GM12872 (cell line): Measurements from ENCODE around the gene STAMBP.

Experiments
- TF ChIP-seq, protein P1 (sequence below): IDR thresholded peaks from 3 replicates; pipeline ENCODE4 v1.5.1; 2011; ENCODE audit warnings: low read depth, mild to moderate bottlenecking, low read length, moderate library complexity; ENCODE audit not compliant: insufficient read depth

STAMBP gene

DNA sequence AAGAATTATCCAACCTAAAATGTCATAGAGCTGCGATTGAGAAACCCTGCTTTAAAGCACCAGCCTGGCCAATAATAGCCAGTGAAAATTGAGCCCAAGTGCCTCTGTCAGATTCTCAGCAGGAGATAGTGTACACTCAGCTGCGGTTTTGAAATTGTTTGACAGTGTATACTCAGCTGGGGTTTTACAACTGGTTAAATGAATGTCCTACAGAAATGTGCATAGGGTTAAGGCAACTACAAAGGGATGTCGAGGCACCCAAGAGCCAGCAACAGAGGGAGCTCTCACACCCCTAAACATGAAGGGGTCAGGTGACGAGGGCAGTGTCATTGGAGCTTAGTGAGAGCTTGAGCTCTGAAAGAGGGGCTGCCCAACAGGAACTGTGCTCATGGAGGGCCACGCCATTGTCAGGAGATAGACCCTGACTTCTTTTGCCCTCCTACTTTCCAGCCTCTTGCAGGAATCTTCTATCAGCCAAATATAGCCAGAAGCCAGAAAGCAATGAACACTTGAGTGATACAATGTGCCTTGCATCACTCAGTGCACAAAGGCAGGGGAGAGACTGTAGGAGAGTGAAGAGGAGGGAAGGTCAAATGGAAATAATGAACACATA lies 79.2 kb downstream of the STAMBP start:
- TF ChIP-seq, protein P1, sequence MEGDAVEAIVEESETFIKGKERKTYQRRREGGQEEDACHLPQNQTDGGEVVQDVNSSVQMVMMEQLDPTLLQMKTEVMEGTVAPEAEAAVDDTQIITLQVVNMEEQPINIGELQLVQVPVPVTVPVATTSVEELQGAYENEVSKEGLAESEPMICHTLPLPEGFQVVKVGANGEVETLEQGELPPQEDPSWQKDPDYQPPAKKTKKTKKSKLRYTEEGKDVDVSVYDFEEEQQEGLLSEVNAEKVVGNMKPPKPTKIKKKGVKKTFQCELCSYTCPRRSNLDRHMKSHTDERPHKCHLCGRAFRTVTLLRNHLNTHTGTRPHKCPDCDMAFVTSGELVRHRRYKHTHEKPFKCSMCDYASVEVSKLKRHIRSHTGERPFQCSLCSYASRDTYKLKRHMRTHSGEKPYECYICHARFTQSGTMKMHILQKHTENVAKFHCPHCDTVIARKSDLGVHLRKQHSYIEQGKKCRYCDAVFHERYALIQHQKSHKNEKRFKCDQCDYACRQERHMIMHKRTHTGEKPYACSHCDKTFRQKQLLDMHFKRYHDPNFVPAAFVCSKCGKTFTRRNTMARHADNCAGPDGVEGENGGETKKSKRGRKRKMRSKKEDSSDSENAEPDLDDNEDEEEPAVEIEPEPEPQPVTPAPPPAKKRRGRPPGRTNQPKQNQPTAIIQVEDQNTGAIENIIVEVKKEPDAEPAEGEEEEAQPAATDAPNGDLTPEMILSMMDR, result peak; percentile 68

DNA sequence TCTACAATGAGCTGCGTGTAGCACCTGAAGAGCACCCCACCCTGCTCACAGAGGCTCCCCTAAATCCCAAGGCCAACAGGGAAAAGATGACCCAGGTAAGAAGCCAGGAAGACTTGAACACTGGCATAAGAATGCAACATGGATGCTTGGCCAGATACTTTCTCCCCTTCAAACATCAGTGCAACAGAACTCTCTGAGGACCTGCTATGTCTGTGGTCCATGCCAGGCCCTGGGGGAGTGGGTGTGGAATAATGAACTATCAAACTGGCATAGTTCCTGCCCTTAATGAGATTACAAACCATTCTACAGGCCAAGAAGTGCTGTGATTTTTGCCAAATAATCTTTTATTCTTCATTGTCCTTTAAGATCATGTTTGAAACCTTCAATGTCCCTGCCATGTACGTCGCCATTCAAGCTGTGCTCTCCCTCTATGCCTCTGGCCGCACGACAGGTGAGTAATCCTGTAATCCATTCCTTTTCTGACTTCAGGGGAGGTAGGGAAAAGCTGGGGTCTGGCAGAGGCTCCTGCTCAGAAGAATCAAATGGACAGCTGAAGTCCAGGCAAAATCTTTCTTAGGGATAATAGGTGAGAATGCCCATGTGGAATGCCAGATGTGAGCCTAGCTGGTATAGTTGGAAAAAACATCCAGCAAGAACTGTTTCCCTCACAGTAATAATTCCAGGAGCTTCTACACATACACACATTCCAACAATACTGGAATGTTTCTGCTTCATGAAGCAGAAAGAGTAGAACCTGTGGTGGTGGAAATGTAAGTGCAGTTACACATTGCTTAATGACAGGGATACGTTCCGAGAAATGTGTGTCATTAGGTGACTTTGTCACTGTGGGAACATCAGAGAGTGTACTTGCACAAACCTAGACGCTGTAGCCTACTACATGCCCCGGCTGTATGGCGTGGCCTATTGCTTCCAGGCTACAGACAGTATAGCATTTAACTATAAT lies 80.2 kb downstream of the STAMBP start:
- TF ChIP-seq, protein P1, result no peak

DNA sequence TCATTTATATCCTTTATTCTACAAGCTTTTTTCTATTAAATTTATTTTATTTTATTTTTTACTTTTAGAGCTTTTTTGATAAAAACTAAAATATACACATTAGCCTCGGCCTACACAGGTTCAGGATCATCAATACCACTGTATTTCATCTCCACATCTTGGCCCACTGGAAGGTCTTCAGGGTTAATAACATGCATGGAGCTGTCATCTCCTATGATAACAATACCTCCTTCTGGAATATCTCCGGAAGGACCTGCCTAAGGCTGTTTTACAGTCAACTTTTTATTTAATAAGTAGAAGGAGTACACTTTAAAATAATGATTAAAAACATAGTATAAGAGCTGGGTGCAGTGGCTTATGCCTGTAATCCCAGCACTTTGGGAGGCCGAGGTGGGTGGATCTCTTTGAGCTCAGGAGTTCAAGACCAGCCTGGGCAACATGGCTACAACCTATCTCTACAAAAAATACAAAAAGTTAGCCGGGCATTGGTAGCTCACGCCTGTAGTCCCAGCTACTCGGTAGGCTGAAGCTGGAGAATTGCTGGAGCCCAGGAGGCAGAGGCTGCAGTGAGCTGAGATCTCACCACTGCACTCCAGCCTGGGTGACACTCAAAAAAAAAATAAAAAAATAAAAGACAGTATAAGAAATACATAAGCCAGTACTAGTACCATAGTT lies 82.2 kb downstream of the STAMBP start:
- TF ChIP-seq, protein P1, result no peak

DNA sequence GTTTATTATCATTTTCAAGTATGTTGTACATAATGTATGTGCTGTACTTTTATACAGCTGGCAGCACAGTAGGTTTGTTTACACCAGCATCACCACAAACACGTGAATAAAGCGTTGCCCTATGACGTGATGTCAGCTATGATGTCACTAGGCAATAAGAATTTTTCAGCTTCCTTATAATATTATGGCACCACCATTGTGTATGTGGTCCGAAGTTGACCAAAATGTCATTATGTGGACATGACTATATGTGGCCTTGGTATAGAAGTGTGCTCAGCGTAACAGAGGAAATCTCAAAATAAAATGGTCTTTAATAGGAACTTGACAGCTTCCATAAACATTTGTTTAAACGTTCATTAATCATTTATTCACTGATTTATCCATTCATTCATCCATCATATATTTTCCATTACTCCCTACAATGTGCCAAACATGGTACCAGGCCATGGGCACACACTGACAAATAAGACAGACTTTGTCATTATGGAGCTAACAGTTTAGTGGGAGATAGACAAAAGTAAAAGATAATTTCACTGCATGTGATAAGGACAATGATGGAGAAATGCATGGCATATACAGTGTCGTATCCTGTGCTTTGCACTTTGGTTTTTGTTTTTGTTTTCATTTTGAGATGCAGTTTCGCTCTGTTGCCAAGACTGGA lies 82.9 kb downstream of the STAMBP start:
- TF ChIP-seq, protein P1, result no peak

DNA sequence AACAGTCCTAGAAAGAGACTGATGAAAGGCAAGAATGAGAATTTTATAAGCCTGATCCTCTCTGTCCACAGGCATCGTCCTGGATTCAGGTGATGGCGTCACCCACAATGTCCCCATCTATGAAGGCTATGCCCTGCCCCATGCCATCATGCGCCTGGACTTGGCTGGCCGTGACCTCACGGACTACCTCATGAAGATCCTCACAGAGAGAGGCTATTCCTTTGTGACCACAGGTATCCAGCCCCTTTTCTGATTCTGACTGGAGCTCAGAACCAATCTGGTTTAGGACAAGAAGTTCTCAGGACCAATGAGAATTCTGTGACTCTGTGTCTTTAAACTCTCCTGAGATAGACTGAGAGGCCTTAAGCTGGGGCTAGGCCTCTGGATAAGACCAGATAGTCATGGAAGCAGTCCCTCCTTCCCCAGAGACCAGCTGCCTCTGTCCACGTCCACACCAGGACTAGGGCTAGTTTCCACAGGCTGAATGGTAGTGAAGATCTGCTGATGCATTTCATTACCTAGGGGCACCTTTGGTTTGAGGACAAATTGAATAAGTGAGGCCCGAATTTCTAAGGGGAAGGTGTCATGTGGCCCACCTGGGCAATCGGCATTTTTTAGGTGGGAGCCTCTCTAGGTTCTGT lies 84.8 kb downstream of the STAMBP start:
- TF ChIP-seq, protein P1, result no peak

DNA sequence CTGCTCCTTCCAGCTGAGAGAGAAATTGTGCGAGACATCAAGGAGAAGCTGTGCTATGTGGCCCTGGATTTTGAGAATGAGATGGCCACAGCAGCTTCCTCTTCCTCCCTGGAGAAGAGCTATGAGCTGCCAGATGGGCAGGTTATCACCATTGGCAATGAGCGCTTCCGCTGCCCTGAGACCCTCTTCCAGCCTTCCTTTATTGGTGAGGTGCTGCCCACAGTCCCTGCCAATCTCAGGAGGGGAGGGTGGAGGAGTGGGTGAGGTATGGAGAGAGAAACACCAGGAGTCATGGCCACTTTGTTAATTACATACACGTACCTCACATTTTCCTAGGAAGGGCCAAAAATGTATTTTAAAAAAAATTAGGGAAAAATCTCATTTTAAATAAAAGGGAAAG lies 85.9 kb downstream of the STAMBP start:
- TF ChIP-seq, protein P1, result no peak
